NOMO-1 treated with dmso at 0.1 percent for 144 hours (cell line): ENCODE measurements around the gene PTPRM.

Source experiments
- DNase-seq: peaks from one replicate; lab custom pipeline; 2025; ENCODE audit not compliant: unreplicated experiment; lab: John Stamatoyannopoulos, UW

PTPRM gene

DNA sequence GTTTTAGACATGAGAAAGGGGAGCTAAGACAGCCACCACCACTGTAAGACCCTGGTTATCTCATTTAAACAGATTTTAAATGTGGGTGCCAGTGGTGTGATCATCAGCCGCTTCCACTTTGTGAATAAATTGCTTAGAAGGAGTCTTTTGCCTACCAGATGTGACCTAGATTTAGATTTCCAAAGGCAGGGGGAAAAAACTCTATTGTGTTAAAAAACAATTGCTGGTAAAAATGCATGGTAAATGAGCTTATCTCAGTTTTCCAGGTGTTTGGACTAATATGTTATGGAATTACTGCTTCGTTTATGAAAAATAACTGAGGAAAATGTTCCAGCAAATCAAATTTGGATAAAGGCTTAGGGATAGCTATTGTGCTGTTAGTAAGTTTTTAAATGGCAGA, 575.8 kb downstream of the PTPRM start:
- no peak for DNase-seq

DNA sequence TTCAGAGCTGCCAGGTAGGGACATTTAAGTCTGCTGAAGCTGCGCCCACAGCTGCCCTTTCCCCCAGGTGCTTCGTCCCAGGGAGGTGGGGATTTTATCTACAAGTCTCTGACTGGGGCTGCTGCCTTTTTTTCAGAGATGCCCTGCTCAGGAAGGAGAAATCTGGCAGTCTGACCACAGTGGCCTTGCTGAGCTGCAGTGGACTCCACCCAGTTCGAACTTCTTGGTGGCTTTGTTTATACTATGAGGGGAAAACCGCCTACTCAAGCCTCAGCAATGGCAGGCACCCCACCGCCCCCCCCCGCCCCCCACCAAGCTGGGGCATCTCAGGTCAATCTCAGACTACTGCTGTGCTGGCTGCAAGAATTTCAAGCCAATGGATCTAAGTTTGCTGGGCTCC, 584.1 kb downstream of the PTPRM start:
- no peak for DNase-seq

DNA sequence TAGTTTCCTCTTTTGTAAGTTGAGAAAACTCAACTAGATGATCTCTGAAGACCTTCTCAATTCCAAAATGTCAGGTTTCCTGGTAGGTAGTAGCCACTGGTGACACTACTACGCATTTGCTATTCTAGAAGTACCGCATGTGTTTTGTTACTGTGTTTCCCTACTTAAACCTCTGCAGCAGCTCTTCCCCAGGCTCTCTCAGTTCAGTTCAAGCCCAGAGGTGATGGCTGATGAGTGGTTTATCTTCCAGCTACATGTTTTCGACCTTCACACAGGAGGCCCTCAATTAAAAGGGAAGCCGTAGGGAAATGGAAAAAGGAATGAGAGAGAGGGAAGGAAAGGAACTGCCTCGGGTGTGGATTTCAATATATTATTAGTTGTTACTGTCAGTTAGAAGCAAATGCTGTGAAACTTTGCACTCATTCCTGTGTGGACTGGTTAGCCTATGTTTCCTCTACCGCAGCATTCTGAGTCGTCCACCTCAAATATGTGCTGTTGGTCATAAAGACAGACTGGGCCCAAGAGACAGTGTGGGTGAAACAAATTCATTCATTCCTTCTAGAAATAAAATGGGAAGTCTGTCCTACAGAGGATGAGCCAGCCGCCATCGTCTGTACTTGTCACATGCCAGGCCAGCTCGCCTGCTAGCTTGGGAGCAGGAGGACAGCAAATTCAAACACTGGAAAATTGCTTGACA, 586.9 kb downstream of the PTPRM start:
- no peak for DNase-seq

DNA sequence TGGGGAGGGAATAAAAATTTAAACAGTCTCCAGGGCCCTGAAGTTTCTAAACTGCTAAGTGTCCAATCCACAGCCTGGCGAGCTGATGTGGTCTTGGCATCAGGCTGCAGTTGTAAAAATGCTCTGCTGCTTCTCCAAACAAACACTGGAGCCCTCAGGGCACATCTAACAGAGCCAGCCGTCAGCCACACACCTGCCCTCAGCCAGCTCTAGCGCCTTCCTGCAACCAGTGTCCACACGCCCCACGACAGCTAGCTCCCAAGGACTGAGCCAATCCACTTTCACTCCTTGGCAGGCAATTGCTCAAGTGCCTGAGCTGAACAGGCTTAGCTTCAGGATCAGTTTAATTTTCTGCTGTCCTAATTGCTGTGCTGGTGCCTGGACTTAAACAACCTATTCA, 595.7 kb downstream of the PTPRM start:
- no peak for DNase-seq

DNA sequence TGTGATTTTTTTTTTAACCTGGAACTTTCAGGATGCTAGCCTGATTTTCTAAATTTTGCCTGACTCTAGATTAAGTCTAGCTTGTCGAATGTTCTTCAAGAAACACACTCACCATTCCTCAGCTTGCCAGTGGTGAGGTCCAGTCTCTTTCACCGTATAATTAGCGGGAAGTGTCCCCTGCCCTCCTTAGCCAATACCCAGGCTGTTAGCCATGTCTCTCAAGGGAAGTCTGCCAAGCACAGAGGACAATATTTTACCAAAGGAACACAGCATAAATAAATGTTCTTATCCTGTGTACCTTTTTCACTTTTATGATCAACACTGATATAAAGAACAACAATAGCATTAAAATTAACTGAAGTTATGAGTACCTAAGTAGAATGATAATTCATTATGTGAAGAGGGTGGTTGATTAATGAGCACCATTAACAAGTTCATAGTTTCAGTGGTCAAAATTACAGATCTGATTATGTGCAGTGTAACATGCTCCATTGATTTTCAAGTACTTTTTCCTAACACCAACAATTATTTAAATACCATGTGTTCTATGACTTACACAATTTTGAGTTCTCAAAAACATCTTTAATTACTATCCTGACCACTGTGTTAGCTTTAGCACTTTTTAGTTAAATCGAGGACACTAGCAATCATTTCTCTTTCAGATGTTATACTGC, 596.3 kb downstream of the PTPRM start:
- no peak for DNase-seq

DNA sequence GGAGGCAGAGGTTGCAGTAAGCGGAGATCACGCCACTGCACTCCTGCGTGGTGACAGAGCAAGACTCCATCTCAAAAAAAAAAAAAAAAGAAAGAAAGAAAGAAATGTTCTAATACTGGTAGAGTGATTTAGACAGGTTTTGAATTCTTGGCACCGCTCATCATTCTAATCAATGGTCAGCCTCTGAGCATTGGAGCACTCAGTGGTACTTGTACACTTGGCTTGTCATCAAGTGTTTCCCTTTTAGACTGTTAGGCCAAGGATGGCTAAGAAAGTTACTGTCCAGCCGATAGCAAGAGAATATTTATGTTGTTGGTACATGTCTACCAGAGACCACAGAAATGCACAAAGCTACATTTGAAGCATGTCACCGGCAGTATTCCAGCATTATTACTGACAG, 598.0 kb downstream of the PTPRM start:
- no peak for DNase-seq

DNA sequence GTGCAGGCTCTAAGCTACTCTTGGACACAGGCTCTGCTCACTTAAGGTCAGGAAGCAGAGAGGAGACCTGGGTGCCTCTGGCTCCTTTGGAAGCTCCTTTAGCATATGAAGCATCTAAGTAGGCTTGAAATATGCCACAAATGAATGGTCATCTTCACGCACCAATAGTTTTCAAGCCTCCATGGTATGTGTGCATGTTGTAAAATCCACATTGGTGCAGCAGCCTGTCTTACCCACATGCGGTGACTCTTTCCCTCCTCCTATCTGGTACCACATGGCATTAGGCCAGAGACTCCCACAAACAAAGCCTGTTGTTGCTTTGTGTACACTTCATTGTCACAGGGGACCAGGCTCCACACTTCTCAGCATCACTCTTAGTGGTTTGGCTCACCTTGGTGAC, 599.9 kb downstream of the PTPRM start:
- no peak for DNase-seq

DNA sequence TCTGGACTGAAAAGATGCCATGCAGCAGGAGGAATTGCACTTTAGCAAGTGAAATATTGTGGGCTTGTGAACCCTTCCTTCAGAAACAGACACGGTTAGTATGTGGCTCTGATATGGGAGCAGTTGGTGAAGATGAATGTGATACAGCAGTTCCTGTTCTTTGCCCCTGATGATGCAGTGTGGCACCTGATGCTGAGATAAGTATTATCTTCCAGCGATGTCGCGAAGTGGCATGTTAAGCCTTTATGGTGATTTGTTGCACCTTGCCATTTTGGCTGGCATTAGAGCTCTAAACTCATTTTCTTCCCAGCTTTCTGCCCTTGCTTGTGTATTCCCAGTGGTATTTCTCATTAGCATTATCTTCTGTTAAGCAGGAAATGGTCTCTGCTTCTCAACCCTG, 600.6 kb downstream of the PTPRM start:
- no peak for DNase-seq

DNA sequence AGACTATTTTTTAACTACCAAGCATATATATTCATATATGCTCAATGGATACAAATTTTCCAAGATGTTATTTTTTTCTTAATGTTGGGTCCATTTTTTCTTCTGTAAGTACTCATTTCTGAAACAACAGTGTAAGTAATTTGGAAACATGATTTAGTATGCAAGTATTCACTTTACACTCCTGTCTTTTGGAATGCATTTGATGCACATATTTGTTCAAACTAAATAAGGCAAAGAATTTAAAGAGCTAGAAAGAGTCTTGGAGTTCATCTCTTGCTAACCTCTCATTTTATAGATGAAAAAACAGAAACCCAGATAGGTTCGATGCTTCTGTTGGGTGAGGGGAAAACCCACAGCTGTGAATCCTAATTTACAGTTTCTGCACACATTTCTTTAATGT, 602.6 kb downstream of the PTPRM start:
- no peak for DNase-seq

DNA sequence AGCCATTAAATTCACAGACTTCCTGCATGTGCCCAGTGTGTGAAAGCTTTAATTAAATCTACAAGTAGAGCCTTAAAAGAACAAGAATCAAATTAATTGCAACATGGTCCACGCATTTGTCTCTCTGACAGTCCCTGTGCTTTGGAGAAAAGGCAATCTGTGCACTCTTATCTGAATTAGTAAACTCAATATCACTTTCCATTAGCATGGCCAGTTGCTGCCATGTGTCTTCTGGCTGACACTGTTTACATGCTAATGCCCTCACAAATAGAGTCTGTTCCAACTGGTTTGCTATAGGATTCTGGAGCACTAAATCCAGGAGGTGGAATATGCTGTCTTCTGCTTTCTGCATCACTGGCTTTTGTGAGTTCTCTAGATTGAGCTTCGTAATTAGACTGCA, 607.7 kb downstream of the PTPRM start:
- no peak for DNase-seq

DNA sequence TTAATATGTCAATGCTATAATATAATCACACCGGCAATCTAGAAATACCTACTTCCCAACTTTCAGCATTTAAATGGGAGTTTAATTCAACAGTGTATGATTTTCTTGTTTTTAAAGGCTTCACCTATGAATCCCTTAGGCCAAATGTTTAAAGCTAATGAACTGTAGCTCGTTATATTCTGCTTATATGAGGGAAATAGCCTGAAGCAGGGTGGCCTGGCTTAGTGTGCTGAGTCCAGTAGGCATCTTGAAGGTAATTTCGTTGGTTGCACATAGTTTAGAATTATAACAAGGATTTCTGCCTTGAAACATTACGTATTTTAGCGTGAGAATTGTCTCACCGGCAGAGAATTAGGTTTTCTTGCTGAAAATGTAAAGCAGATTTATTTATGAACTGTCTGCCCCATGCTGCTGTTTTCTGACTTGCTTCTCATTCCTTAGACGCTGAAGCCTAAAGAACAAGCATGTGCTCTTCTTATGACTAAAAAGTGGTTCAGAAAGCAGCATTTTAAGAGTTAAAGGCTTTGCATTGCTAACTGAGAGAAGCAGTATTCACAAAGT, 608.5 kb downstream of the PTPRM start:
- DNase-seq, result no peak

DNA sequence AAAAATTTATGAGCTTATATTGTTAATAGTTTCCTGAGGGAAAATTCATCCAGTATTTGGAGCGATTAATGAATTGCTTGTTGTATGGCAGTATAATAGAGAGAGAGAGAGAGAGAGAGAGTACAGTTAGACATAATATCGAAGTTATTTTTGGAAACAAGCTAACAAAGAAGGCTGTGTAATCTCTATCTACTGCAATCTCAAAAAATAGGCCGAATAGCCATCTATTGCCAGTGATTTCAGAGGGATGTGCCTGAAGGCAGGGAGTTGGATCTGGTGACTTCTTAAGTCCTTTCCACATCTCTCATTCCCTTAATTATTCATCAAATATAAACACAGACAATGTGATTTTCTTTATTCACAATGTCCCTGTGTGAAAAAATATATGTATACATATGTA, 609.0 kb downstream of the PTPRM start:
- no peak for DNase-seq

DNA sequence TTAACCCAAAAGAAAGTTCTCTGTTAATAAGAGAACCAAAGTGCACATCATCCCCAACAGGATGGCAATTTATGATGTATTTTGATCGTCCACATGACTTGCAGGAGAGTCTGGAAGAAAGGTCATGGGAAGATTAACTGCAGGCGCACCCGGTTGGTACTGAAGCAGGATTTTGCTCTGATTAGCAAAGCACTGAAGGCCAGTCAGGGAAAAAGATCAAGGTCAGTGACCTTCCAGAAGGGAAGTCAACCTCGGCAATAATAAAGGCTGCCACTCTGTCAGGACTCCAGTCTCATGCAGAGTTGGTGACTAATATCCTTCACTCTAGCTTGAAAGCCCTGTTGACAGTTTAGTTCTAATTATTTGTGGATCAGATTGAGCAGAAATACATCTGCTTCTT, 609.4 kb downstream of the PTPRM start:
- no peak for DNase-seq

DNA sequence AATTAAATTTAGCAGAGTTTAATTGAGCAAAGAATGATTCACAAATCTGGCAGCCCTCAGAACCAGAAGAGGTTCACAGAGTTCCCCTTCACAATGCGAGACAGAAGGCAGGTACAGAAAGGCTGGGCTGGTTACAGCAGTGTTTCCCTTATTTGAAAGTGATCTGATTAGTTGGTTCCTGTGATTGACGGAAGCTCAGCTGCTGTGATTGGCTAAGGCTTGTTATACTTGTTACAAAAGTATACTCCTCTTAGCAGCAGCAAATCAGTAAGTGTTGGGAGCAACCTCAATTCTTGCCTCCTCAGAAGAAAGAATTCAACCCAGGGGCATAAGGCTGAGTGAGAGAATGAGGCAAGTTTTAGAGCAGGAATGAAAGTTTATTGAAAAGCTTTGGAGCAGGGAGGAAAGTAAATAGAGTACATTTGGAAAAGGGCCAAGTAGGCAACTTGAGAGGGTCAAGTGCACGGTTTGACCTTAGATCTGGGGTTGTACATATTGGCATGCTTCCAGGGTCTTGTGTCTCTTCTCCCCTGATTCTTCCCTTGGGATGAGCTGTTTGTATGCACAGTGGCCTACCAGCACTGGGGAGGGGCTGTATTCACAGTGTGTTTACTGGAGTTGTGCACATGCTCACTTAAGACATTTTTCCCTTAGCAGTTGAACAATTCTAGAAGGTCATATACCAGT, 610.4 kb downstream of the PTPRM start:
- no peak for DNase-seq

DNA sequence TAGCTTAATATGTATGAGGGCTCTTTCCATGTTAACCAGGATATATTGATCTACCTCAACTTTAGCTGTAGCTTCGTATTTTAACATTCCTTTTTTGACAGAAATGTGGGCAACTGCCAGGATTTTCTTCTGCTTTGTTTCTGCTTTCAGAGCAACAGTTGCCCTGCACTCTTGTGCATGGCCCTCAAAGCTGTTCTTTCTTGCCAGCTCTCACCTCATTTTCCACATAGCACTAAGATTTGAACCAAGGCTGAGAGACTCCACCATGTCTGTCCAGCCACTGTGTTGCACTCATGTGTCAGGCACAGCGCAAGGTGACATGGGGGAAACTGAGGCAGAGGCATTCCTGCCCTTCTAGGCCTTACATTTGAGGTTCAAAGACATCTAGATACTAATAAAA, 619.3 kb downstream of the PTPRM start:
- DNase-seq, result no peak

DNA sequence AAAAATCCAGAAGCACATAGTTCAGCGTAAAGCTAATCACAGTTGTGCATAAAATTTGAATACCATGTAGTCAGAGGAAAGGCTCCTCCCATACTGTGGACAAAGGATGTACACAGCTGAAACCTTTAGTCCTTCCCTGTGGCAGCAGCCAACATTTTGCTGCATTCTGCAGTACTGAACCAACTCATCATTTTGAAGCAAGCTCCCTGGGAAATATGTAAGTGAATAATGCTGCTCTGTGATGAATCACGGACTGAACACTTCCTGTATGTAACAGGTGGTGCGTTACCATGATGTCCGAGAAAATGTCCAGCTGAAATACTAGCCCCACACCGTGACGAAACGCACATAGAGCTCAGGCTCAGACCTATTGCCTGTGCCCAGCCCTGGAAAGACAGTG, 621.1 kb downstream of the PTPRM start:
- no peak for DNase-seq

DNA sequence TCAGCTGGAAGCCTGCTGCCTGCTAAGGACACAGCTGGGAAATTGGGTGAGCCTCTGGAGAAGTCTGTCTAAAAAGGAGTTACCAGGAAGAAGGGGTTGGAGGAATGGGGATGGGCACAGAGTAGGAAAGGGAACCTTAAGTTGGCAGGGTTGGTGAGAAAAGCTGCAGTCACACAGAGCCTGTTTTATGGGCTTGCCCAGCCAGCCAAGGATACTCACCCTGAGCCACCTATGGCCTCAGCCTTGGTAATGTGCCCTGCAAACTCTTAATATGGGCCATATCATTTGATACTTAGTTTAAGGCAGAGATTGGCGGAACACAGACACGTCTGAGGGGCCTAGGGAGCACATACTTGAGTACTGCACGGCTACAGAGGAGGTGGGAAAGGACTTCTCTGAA, 623.9 kb downstream of the PTPRM start:
- DNase-seq, result no peak

DNA sequence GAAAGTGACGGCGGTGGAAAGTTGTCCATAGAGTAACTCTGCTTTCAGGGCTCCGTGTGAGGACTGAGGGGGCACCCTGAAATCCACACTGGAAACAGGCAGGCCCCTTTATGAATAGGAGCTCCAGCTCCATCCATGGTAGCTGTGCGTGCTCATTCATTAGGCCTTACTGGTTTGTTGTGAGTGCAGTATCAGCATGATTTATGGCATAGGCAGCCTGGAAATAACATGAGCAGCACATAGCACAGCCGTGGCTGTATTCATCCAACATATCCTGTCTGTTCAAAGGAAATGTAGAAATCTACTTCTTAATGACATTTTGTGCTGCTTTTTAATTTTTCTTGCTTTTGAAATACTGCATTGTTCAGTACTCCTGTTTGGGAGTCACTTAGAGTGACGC, 627.3 kb downstream of the PTPRM start:
- no peak for DNase-seq

DNA sequence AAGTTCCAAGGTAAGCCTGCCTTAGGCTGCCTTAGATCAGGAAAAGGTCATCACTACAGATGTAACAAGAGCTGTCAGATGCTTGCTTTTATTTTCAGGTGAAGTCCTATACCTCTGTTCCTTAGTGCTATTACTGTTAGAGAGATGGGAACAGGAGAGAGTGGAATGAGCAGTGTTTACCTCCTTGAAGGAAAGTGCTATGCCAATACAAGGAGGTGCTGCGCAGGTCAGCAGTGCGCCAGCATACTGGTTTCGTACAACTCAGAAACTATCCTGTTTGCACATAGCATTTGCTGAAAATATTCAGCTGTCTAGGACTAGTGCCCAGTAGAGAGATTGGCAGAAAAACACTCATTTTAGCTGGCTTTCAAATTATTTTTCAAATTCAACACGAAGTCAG, 629.1 kb downstream of the PTPRM start:
- no peak for DNase-seq

DNA sequence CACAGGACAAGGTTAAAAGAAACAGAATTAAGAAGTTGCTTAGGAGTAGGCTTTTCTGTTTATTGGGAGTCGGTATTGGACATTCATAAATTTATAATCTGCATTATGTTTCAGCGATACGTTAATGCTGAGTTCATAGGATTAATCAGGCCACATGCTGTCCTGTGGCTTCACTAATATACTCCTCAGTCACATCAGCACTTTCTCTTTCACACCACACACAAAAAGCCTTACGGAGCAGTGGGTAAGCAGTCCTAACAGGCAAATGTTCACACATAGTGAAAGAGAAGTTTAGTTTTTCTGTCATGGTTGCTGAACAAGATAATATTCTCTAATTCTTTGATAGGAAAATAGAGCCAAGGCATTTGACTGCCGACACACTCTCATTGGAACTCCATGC, 630.4 kb downstream of the PTPRM start:
- DNase-seq, result no peak

DNA sequence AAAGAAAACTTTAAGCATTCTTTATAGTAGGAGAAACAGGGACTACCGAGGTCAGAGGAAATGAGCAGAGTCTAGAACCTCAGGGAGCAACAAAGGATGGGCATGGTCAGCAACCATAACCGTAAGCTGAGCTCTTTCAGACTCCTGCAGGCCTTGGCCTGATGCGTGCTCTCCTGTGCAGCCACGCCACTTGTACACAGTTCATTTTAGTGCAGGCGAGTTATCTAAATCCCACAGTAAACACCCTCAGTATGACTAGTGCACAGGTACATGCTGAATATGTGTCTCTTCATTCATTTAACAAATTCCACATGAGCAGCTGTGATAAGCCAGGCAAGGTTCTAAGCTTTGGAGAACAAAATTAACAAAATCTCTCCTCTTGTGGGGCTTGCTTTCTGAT, 640.9 kb downstream of the PTPRM start:
- DNase-seq, result no peak

DNA sequence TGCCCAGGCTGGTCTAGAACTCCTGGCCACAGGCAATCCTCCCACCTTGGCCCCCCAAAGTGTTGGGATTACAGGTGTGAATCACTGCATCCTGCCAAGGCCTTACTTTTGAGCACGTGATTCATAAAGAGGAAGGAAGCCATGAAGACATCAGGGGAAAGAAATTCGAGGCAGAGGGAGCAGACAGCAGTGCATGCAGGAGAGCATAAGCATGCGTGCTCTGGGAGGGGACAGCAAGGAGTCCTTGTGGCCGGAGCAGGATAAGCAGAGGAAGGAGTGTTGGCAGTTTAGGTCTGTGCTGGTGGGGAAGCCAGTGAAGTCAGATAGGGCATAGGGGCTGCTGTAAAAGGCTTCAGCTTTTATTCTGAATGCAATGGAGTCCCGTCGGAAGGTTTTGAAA, 641.6 kb downstream of the PTPRM start:
- DNase-seq, result no peak
